CD14-positive monocyte (primary cell): ENCODE measurements around the gene DDC. TPM values are rescaled to one million over a fixed set of nuclear protein-coding genes. Genes with fewer than 3 reads are reported as not detected.

Experiments
- DNase-seq, 3 donors: peaks; one replicate each; pipeline ENCODE4 v3.0.0-alpha.2; 2011 to 2022
- H2AFZ ChIP-seq: 2 replicates; pipeline ENCODE4 v1.6.0; 2012; ENCODE audit warnings: mild to moderate bottlenecking, low read depth, low read length, inconsistent platforms; ENCODE audit not compliant: insufficient read depth, poor library complexity, severe bottlenecking
- H3K27ac ChIP-seq, 2 donors: 1 replicate in 1 of 2; 2 replicates in 1 of 2; pipeline ENCODE4 v1.5.1; 2012 to 2013; ENCODE audit warnings: low read length in 2 of 2, control low read depth in 1 of 2, inconsistent platforms in 1 of 2, low read depth in 1 of 2, mild to moderate bottlenecking in 1 of 2
- H3K27me3 ChIP-seq, 2 donors: one replicate each; pipeline versions ENCODE4 v1.6.0 to v1.6.1; 2011 to 2013; ENCODE audit warnings: low read length in 2 of 2; ENCODE audit not compliant: control insufficient read depth in 2 of 2, insufficient read depth in 2 of 2
- H3K36me3 ChIP-seq, 2 donors: replicated peaks in 1 of 2; 1 replicate in 1 of 2; 2 replicates in 1 of 2; pipeline versions ENCODE4 v1.5.1 to v1.6.1; 2012 to 2013; ENCODE audit warnings: low read length in 2 of 2, control low read depth in 1 of 2, inconsistent platforms in 1 of 2, mild to moderate bottlenecking in 1 of 2; ENCODE audit not compliant: insufficient read depth in 2 of 2, control insufficient read depth in 1 of 2
- H3K4me1 ChIP-seq, 2 donors: 1 replicate in 1 of 2; 2 replicates in 1 of 2; pipeline versions ENCODE4 v1.5.1 to v1.6.1; 2012 to 2013; ENCODE audit warnings: low read length in 2 of 2, control low read depth in 1 of 2, inconsistent platforms in 1 of 2, mild to moderate bottlenecking in 1 of 2, moderate library complexity in 1 of 2; ENCODE audit not compliant: insufficient read depth in 2 of 2, control insufficient read depth in 1 of 2
- H3K4me2 ChIP-seq: replicated peaks from 2 replicates; pipeline ENCODE3; 2012; ENCODE audit warnings: low read length, moderate library complexity, mild to moderate bottlenecking; ENCODE audit not compliant: poor library complexity, severe bottlenecking; ENCODE audit errors: extremely low read depth
- H3K4me3 ChIP-seq, 3 experiments: fragments of 200-600 bp in 1 of 3; sonication (generic) in 1 of 3; replicated peaks in 1 of 3; 1 replicate in 2 of 3; 2 replicates in 1 of 3; pipeline ENCODE4 v1.5.1; 2011 to 2013; ENCODE audit warnings: low read length in 3 of 3, mild to moderate bottlenecking in 3 of 3, control low read depth in 2 of 3, low read depth in 2 of 3, inconsistent platforms in 1 of 3, moderate library complexity in 1 of 3
- H3K79me2 ChIP-seq: 2 replicates; pipeline ENCODE4 v1.6.0; 2012; ENCODE audit warnings: mild to moderate bottlenecking, control low read depth, inconsistent platforms, low read length, moderate library complexity; ENCODE audit not compliant: insufficient read depth
- H3K9ac ChIP-seq: 2 replicates; pipeline ENCODE4 v1.6.0; 2017; ENCODE audit warnings: low read length, mild to moderate bottlenecking; ENCODE audit not compliant: insufficient read depth, poor library complexity, severe bottlenecking
- H3K9me3 ChIP-seq, 2 donors: replicated peaks in 1 of 2; 1 replicate in 1 of 2; 2 replicates in 1 of 2; pipeline versions ENCODE4 v1.5.1 to v1.6.1; 2012 to 2013; ENCODE audit warnings: low read length in 2 of 2, control low read depth in 1 of 2; ENCODE audit not compliant: control insufficient read depth in 1 of 2, insufficient read depth in 1 of 2
- H4K20me1 ChIP-seq: 2 replicates; pipeline ENCODE4 v1.6.0; 2012; ENCODE audit warnings: mild to moderate bottlenecking, low read length, control low read depth, moderate library complexity; ENCODE audit not compliant: insufficient read depth
- H3K27ac Mint-ChIP-seq, 7 donors: one replicate each; pipeline ENCODE4 v1.8.0; 2020; ENCODE audit warnings: mild to moderate bottlenecking in 7 of 7, mixed read lengths in 7 of 7, moderate library complexity in 6 of 7, inconsistent platforms in 2 of 7
- H3K27me3 Mint-ChIP-seq, 3 donors: one replicate each; pipeline ENCODE4 v1.8.0; 2021 to 2022; ENCODE audit warnings: low read depth in 3 of 3, mild to moderate bottlenecking in 3 of 3, mixed read lengths in 3 of 3, moderate library complexity in 3 of 3, inconsistent platforms in 1 of 3
- H3K36me3 Mint-ChIP-seq, 2 donors: one replicate each; pipeline ENCODE4 v1.8.0; 2020; ENCODE audit warnings: mixed read lengths in 2 of 2, inconsistent platforms in 1 of 2, mild to moderate bottlenecking in 1 of 2
- H3K4me1 Mint-ChIP-seq: one replicate; pipeline ENCODE4 v1.8.0; 2020; ENCODE audit warnings: mild to moderate bottlenecking, mixed read lengths
- H3K4me3 Mint-ChIP-seq, 2 donors: one replicate each; pipeline ENCODE4 v1.8.0; 2020; ENCODE audit warnings: mild to moderate bottlenecking in 2 of 2, mixed read lengths in 2 of 2, moderate library complexity in 1 of 2
- H3K9me3 Mint-ChIP-seq, 7 donors: one replicate each; pipeline ENCODE4 v1.8.0; 2020 to 2022; ENCODE audit warnings: mixed read lengths in 7 of 7, mild to moderate bottlenecking in 6 of 7, moderate library complexity in 6 of 7, inconsistent platforms in 2 of 7
- CTCF ChIP-seq: fragments of 200-600 bp; IDR thresholded peaks from one replicate; pipeline ENCODE4 v1.8.0; 2022; ENCODE audit warnings: antibody characterized with exemption, mild to moderate bottlenecking
- WGBS: methylation state at CpG from one replicate; pipeline ENCODE4 v1.1.5; 2013; ENCODE audit warnings: missing lambda C conversion rate; ENCODE audit not compliant: insufficient coverage; 5-methylcytosine and 5-hydroxymethylcytosine counted together
- intact Hi-C, 2 donors: fragments of 100-400 bp; cut with micrococcal nuclease; formaldehyde crosslinking; loops; one replicate each; pipeline versions ENCODE4 v1.15.0 to v1.15.1; 2023
- polyA plus RNA-seq, 3 donors: library from polyadenylated mRNA; depleted of rRNA in 1 of 3; unstranded in 2 of 3; stranded (reverse) in 1 of 3; fragments of 300-500 nt in 2 of 3; fragments of >200 nt in 1 of 3; fragmentation: Illumina TruSeq in 2 of 3; gene quantifications; 1 replicate in 2 of 3; 2 replicates in 1 of 3; pipeline ENCODE4 v1.2.3, GENCODE V29; 2012 to 2021

The DDC gene
- polyA plus RNA-seq, 3 donors: not detected

GRCh38 chr7:50428911-50429310 lies 136.3 kb downstream of the DDC start:
- H3K79me2 ChIP-seq: no peaks in the 10 kb centered on the region
- H3K27ac Mint-ChIP-seq: no peak overlapping the region
- no peaks in the 10 kb centered on the region for H3K36me3 ChIP-seq
- H4K20me1 ChIP-seq: no peaks in the 10 kb centered on the region
- no peak overlapping the region for H3K4me3 Mint-ChIP-seq
- H3K27me3 ChIP-seq: no peaks in the 10 kb centered on the region
- H3K9ac ChIP-seq: no peak overlapping the region
- H3K27me3 Mint-ChIP-seq: no peaks in the 10 kb centered on the region
- no peak overlapping the region for H2AFZ ChIP-seq
- no peak overlapping the region for H3K27ac ChIP-seq
- intact Hi-C loops: no loop called here
- H3K36me3 Mint-ChIP-seq: no peaks in the 10 kb centered on the region
- DNase-seq: peak in 1 of 3 donors; percentile 31
- H3K4me1 Mint-ChIP-seq: no peaks in the 10 kb centered on the region
- no peak overlapping the region for H3K4me2 ChIP-seq
- WGBS: no CpG with 5 or more reads among the region's 3 CpGs
- H3K9me3 Mint-ChIP-seq: no peaks in the 10 kb centered on the region
- no peaks in the 10 kb centered on the region for H3K4me1 ChIP-seq
- no peak overlapping the region for H3K4me3 ChIP-seq
- H3K9me3 ChIP-seq: no peaks in the 10 kb centered on the region
- no peak for TF ChIP-seq CTCF

- TF ChIP-seq CTCF: no peak
- no peak overlapping the region for H3K27ac Mint-ChIP-seq
- 87% methylated on average over 2 of the region's 2 CpGs for WGBS
- H3K9me3 Mint-ChIP-seq: no peaks in the 10 kb centered on the region
- Histone ChIP-seq H3K4me3 (no peak overlapping the region), H3K79me2 (no peaks in the 10 kb centered on the region), H3K9me3 (no peaks in the 10 kb centered on the region), H3K4me1 (no peaks in the 10 kb centered on the region), H3K9ac (no peak overlapping the region), H3K27ac (no peak overlapping the region), H3K4me2 (no peak overlapping the region), H3K36me3 (no peaks in the 10 kb centered on the region), H2AFZ (no peak overlapping the region), H4K20me1 (no peaks in the 10 kb centered on the region), H3K27me3 (no peaks in the 10 kb centered on the region)
- no peak for DNase-seq
- no peaks in the 10 kb centered on the region for H3K36me3 Mint-ChIP-seq
- H3K4me1 Mint-ChIP-seq: no peaks in the 10 kb centered on the region
- no peak overlapping the region for H3K4me3 Mint-ChIP-seq
- intact Hi-C loops: no loop called here
- H3K27me3 Mint-ChIP-seq: no peaks in the 10 kb centered on the region
Observed at GRCh38 chr7:50427518-50427917, 137.7 kb downstream of the DDC start.
